Mammary epithelial cell (primary cell): ENCODE measurements around the gene DDX50.

Experiments used
- CTCF ChIP-seq, 2 donors: IDR thresholded peaks in 1 of 2; conservative IDR thresholded peaks in 1 of 2; 2 replicates each; pipeline ENCODE4 v1.5.1; 2011 to 2012; ENCODE audit warnings: inconsistent platforms in 2 of 2, low read length in 2 of 2, mild to moderate bottlenecking in 2 of 2, control low read depth in 1 of 2, low read depth in 1 of 2; ENCODE audit not compliant: insufficient read depth in 1 of 2; ENCODE audit errors: extremely low read depth in 1 of 2
- EZH2 ChIP-seq: IDR thresholded peaks from 2 replicates; pipeline ENCODE4 v1.6.1; 2012; ENCODE audit warnings: low read length, inconsistent platforms, borderline replicate concordance

DNA sequence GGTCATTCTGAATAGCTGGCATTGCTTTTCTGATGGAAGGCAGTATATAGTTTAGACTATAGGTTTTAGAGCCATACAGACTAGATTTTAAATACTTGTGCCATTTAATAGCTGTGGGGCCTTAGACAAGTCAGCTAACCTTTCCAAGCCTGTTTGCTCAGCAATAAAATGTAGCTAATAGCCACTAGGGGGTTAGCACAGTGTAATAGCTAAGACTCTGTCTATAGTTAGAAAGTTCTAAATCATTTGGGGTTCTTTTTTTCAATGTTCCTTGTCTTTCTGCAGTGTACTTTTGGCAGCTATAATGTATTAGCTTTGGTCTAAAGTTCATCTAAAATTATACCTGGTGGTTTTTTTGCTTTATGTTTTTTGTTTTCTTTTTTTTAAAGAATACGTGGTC lies 80.0 kb downstream of the DDX50 start:
- peak; percentile 24 to 28 for TF ChIP-seq CTCF (conservative IDR thresholded peaks at IDR 0.05 in 1 of 2, IDR thresholded peaks at IDR 0.05 in 1 of 2; ENCODE audit: extremely low read depth in 1 of 2, insufficient read depth in 1 of 2, low read depth in 1 of 2, low read length in 2 of 2)
- no peak for TF ChIP-seq EZH2
